HG03460 (cell line): Measurements from ENCODE around the gene RUNDC3A.
"Not testable (repeated sequence)": the region's sequence is repeated elsewhere in the genome, so short reads cannot be mapped to it uniquely, and the experiment has no call there.

Source experiments
- ATAC-seq: cut with Tn5 transposase; IDR thresholded peaks from one replicate; pipeline ENCODE4 v1.9.1; 2021; ENCODE audit not compliant: unreplicated experiment

RUNDC3A gene

GRCh38 chr17:44318077-44318892 lies 9.9 kb downstream of the RUNDC3A start:
- no peak for ATAC-seq

GRCh38 chr17:44320066-44320465 lies 11.7 kb downstream of the RUNDC3A start:
- ATAC-seq = no peak

- no peak for ATAC-seq
These were observed 13.1 kb downstream of the RUNDC3A start for GRCh38 chr17:44321246-44322120.

DNA sequence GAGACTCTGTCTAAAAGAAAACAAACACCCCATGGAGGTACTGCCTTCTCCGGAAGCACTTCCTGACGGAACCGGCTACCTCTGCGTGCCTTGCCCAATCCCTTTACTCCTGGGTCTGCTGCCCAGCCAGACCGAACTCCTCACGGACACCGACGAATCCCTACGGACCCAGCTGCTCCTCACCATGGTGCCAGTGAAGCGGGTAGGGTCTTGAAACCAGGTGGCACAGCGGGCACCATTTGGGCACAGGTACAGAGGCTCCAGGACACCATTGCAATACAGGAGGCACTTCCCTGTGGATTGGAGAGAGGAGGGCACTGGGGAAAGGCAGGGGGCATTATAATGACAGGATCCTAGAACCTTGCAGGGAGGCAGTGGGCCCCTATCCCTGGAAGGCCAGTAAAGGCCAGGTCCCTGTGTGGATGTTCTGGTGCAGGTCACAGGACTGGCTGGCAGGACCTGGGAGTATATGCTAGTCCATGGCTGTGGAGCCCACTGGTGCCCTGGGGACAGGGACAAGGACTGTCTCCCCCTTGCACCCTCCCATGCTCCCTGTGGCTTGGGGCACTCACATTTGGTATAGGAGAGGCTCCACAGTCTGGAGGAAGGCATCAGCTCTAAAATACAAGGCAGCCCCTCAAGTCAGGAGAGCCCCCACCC lies 14.0 kb downstream of the RUNDC3A start:
- no peak for ATAC-seq

DNA sequence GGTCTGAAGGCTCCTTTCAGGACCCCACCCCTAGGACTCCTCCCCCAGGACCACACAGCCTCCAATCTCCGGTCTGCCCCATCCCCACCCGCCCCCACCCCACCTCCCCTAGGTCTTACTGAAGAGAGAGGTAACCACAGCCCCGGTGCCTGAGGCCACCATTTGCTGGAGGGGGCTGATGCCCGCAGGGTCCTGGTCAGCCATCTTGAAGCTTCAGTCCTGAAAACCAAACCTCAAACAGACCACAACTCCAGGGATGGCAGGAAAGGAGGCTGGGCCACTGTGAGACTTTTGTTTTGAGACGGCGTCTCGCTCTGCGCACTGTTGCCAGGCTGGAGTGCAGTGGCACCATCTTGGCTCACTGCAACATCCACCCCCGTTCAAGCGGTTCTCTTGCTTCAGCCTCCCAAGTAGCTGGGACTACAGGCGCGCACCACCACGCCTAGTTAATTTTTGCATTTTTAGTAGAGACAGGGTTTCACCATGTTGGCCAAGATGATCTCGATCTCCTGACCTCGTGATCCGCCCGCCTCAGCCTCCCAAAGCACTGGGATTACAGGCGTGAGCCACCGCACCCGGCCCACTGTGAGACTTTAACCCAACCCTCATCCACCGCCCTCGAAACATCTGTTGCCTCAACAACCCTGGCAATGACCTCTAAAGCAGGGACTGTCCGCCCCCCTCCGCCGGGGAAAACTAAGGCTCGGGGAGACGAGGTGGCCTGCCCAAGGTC lies 15.1 kb downstream of the RUNDC3A start:
- no peak for ATAC-seq

DNA sequence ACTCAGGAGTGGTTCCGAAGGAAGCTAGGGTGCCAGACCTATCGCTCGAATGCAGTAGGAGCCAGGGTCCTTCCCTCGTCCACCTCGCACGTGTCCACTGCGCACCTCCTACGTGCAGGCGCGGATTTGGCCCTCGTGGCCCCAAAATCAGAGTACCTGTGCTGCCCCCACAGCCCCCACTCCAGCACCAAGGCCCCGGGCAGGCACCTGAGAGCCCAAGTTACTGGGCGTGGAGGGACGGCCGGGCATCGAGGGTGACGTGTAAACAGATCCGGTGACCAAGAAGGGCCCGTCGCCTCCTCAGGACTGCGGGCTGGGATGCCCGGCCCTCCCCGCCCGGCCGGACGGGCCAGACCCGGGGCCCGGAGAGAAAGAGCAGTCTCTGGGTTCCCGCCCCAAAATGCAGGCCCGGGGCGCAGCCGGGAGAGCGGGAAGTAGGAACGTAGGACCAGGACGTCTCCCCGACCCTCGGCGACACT lies 15.7 kb downstream of the RUNDC3A start:
- no peak for ATAC-seq

- ATAC-seq = peak; percentile 48
These were observed 16.3 kb downstream of the RUNDC3A start, which contains the start of gene SLC25A39 for GRCh38 chr17:44324571-44325275. Gene SLC25A39 (minus strand): TSS chr17:44324823. CDS start chr17:44323562, 1,261 bp downstream.

DNA sequence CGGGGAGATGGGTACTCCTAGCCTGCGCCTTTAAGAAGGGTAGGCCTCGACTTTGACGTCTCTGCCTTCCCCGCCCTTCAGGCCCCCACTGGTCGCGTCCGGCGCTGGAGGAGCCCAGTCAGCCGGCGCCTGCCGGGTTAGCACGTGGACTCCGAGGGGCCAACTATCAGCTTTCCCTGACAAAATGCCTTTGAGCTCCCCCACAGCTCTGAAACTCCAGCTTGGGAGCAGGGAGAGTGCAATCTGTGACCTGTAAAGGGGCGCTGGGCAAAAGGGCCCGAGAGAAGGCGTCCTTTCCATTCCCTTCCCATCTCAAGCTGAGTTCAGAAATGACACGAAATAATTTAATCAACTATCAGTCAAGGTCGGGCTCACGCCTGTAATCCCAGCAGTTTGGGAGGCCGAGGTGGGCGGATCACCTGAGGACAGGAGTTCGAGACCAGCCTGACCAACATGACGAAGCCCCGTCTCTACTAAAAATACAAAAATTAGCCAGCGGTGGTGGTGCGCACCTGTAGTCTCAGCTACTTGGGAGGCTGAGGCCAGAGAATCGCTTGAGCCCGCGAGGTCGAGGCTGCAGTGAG lies 18.6 kb downstream of the RUNDC3A start:
- ATAC-seq = peak; percentile 45

DNA sequence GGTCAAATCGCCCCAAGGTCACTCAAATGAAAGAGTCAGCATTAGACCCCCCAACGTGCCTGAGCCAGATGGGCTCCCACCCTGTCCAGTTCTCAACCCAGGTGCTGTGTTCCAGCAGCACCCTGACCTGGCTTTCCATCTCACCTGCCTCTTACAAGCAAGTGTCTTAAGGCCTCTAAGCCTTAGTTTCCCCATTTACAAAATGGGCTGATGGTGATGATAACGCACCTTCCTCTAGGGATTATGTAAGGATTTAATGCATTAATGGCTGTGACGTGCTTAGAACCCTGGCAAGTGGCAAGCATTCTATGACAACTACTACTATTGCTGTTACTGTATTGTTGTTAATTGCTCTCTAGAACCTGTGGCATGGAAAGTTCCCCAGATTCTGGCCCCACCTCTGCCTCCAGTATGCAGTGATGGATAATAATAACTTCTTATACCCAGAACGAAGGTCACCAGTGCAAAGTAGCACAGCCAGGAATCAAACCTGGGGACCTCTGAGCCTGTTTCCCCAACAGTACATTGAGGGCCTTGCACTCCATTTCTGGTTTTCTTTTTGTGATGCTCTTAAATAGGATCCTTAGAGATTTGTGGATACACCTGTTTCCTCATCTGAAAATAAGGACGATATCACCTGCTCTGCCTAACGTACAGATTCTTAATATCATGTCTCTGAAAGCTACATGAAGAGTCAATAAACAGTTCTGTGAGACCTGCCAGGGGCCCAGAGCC lies 19.5 kb downstream of the RUNDC3A start:
- ATAC-seq = no peak

GRCh38 chr17:44329516-44329915 lies 21.1 kb downstream of the RUNDC3A start:
- ATAC-seq = not testable (repeated sequence)

GRCh38 chr17:44330263-44330662 lies 21.9 kb downstream of the RUNDC3A start:
- not testable (repeated sequence) for ATAC-seq

GRCh38 chr17:44331249-44331760 lies 22.9 kb downstream of the RUNDC3A start:
- no peak for ATAC-seq

GRCh38 chr17:44333371-44333770 lies 25.0 kb downstream of the RUNDC3A start:
- ATAC-seq = no peak

DNA sequence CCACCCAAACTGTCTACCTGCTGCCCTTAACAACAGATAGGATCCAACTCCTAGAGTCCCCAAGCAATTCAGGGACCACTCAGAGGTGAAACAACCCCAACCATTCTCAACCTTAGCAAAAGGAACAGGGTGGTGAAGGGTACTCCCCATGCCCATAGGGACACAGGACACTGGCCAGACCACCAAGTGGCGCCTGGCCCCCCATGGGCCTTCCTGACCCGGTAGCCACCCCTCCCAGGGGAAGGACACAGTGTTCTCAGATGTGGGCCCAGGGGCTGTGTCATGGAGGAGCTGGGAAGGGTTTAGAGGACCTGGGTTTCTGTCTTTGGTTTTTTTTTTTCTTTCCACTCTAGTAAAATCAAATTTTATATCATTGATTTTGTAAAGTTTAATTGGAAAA lies 25.9 kb downstream of the RUNDC3A start:
- no peak for ATAC-seq

GRCh38 chr17:44334727-44335126 lies 26.3 kb downstream of the RUNDC3A start:
- no peak for ATAC-seq

DNA sequence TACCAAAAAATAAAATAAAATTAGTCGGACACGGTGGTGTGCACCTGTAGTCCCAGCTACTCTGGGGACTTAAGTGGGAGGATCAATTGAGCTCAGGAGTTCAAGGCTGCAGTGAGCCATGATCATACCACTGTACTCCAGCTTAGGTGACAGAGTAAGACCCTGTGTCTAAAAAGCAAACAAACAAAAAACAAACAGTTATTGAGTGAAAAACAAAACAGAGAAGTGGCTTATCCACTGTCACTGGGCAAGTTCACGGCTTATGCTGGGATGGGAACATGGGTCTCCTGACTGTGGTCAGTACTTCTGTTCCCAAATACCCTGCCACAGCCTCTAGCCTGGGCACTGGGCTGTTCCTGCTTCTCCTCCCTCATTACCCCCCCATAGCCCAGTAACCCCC lies 27.2 kb downstream of the RUNDC3A start:
- ATAC-seq = no peak

DNA sequence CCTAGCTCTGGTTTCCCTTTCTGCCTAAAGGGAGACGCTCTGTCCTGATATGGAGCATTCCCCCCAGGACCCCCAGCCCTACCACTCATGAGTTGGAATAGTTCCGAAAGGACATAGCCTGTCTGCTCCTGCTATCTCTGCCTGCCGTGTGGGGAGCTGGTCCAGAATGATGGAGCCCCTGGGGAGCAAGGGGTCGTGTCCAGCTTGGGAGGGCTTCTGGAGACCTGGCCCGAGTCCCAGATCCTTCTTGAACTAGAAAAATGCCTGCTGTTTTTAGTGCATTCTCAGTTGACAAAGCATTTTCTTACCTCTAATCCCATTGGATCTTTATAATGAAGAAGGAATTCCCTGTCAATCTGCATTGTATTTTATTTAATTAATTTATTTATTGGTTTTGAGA lies 27.6 kb downstream of the RUNDC3A start:
- no peak for ATAC-seq

DNA sequence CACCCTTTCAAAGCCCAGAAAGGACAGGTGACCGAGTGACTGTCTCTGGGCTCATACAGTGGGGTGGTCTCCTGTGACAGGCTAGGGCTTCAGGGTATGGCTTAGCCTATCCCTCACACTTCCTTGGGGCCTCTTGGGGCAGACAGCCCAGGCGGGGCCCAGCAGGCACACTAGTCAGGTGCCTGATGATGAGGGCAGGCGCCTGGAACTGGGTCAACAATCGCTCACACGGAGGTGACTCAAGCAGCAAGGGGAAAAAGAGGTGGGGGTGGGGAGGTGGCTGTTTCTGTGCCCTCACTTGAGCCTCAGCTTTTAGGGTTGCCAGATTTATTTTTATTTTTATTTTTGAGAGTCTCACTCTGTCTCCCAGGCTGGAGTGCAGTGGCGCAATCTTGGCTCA lies 30.3 kb downstream of the RUNDC3A start:
- ATAC-seq = no peak

DNA sequence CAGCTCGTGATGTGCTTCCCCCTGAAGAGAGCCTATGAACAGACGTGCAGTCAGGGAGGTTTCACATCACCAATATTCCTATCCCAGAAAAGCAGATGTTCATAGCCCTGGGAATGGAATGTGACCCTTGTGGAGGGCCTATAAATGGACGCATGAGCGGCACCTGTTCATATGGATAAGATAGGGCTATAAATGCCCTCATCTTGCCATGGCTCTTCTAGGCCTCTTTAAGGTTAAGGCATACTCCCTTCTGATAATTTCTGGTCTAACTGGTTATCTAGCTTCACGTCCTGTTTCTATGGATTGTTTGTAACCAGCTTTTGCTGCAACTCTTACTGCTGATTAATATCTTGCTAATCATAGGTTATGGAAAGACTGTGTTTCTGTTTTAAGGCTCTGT lies 32.2 kb downstream of the RUNDC3A start:
- not testable (repeated sequence) for ATAC-seq
